ENCODE measurements around the gene BUD31.

BUD31 gene

DNA sequence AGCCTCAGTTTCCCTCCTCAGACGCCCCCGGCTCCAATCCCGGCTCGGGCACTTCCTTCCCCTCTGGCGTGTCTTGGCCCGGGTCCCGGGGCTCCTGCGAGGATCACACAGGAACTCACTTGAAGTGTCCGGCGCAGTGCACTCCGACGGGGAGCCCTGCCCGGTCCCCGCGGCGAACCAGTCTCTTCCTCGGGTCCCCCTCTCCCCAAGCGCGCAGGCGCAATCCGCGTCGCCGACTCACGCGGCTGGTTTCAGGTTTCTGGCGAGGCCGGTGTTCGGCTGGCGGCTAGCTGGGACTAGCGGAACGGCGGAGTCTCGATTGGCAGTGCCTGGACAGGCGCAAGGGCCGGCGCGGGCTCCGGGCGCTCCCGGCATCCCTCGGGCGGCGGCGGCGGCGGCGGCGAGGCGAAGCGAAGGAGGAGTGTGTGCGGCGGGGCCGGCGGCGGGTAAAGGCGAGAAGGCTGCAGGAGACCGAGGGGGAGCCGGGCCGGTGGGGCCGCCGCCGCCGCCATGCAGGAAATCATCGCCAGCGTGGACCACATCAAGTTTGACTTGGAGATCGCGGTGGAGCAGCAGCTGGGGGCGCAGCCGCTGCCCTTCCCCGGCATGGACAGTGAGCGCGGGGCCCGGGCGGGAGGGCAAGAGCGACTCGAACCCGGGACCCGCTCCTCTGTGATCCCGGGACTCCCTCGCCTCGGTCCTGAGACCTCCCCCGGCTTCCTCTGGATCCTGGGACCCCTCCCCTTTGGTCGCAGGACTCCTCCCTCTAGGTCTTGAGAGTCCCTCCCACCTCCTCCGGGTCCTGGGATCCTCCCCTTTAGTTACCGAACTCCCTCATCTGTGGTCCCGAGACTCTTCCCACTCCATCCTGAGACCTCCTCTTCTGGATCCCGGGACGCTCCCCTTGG is 30.1 kb downstream of the BUD31 start, which contains the start of the genes CPSF4 and PTCD1 (continued):
- TF ChIP-seq HOXA7 (CRISPR knock-in tag; IDR thresholded peaks at IDR 0.05; ENCODE audit: borderline replicate concordance) (no peak), RBAK (tag by site-specific recombination; IDR thresholded peaks at IDR 0.05) (no peak), SP7 (tag by site-specific recombination; IDR thresholded peaks at IDR 0.05) (peak; percentile 67; the same call in 1 of the 2 replicates), BCL11B (tag by site-specific recombination; IDR thresholded peaks at IDR 0.05; ENCODE audit: low read depth) (no peak), ZNF76 (tag by site-specific recombination; IDR thresholded peaks at IDR 0.05; ENCODE audit: borderline replicate concordance, low read depth) (peak; percentile 88), ZBTB1 (tag by site-specific recombination; IDR thresholded peaks at IDR 0.05) (no peak), GLIS1 (tag by site-specific recombination; IDR thresholded peaks at IDR 0.05) (peak; percentile 50; the same call in 1 of the 2 replicates), ZNF843 (tag by site-specific recombination; IDR thresholded peaks at IDR 0.05) (no peak), SP2 (tag by site-specific recombination; IDR thresholded peaks at IDR 0.05) (peak; percentile 86), ZNF37A (tag by site-specific recombination; IDR thresholded peaks at IDR 0.05) (no peak; the same call in 1 of the 2 replicates), ZNF239 (tag by site-specific recombination; IDR thresholded peaks at IDR 0.05) (no peak), ZNF16 (tag by site-specific recombination; IDR thresholded peaks at IDR 0.05; ENCODE audit: low read depth) (no peak), SP3 (tag by site-specific recombination; IDR thresholded peaks at IDR 0.05) (peak; percentile 84)
- TF ChIP-seq, protein P1, sequence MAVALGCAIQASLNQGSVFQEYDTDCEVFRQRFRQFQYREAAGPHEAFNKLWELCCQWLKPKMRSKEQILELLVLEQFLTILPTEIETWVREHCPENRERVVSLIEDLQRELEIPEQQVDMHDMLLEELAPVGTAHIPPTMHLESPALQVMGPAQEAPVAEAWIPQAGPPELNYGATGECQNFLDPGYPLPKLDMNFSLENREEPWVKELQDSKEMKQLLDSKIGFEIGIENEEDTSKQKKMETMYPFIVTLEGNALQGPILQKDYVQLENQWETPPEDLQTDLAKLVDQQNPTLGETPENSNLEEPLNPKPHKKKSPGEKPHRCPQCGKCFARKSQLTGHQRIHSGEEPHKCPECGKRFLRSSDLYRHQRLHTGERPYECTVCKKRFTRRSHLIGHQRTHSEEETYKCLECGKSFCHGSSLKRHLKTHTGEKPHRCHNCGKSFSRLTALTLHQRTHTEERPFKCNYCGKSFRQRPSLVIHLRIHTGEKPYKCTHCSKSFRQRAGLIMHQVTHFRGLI (tag by site-specific recombination; IDR thresholded peaks at IDR 0.05): 0 out of 2 replicates have a peak, but pooled peaks have one; percentile 46
- TF ChIP-seq, protein P2, sequence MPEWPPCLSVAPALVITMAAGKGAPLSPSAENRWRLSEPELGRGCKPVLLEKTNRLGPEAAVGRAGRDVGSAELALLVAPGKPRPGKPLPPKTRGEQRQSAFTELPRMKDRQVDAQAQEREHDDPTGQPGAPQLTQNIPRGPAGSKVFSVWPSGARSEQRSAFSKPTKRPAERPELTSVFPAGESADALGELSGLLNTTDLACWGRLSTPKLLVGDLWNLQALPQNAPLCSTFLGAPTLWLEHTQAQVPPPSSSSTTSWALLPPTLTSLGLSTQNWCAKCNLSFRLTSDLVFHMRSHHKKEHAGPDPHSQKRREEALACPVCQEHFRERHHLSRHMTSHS (tag by site-specific recombination; IDR thresholded peaks at IDR 0.05): no peak
- TF ChIP-seq, protein P3, sequence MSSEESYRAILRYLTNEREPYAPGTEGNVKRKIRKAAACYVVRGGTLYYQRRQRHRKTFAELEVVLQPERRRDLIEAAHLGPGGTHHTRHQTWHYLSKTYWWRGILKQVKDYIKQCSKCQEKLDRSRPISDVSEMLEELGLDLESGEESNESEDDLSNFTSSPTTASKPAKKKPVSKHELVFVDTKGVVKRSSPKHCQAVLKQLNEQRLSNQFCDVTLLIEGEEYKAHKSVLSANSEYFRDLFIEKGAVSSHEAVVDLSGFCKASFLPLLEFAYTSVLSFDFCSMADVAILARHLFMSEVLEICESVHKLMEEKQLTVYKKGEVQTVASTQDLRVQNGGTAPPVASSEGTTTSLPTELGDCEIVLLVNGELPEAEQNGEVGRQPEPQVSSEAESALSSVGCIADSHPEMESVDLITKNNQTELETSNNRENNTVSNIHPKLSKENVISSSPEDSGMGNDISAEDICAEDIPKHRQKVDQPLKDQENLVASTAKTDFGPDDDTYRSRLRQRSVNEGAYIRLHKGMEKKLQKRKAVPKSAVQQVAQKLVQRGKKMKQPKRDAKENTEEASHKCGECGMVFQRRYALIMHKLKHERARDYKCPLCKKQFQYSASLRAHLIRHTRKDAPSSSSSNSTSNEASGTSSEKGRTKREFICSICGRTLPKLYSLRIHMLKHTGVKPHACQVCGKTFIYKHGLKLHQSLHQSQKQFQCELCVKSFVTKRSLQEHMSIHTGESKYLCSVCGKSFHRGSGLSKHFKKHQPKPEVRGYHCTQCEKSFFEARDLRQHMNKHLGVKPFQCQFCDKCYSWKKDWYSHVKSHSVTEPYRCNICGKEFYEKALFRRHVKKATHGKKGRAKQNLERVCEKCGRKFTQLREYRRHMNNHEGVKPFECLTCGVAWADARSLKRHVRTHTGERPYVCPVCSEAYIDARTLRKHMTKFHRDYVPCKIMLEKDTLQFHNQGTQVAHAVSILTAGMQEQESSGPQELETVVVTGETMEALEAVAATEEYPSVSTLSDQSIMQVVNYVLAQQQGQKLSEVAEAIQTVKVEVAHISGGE (tag by site-specific recombination; conservative IDR thresholded peaks at IDR 0.05; ENCODE audit: low read depth): peak; percentile 96
- TF ChIP-seq, protein P4, sequence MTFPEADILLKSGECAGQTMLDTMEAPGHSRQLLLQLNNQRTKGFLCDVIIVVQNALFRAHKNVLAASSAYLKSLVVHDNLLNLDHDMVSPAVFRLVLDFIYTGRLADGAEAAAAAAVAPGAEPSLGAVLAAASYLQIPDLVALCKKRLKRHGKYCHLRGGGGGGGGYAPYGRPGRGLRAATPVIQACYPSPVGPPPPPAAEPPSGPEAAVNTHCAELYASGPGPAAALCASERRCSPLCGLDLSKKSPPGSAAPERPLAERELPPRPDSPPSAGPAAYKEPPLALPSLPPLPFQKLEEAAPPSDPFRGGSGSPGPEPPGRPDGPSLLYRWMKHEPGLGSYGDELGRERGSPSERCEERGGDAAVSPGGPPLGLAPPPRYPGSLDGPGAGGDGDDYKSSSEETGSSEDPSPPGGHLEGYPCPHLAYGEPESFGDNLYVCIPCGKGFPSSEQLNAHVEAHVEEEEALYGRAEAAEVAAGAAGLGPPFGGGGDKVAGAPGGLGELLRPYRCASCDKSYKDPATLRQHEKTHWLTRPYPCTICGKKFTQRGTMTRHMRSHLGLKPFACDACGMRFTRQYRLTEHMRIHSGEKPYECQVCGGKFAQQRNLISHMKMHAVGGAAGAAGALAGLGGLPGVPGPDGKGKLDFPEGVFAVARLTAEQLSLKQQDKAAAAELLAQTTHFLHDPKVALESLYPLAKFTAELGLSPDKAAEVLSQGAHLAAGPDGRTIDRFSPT (tag by site-specific recombination; IDR thresholded peaks at IDR 0.05): no peak
- TF ChIP-seq, protein P5, sequence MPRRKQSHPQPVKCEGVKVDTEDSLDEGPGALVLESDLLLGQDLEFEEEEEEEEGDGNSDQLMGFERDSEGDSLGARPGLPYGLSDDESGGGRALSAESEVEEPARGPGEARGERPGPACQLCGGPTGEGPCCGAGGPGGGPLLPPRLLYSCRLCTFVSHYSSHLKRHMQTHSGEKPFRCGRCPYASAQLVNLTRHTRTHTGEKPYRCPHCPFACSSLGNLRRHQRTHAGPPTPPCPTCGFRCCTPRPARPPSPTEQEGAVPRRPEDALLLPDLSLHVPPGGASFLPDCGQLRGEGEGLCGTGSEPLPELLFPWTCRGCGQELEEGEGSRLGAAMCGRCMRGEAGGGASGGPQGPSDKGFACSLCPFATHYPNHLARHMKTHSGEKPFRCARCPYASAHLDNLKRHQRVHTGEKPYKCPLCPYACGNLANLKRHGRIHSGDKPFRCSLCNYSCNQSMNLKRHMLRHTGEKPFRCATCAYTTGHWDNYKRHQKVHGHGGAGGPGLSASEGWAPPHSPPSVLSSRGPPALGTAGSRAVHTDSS (tag by site-specific recombination; IDR thresholded peaks at IDR 0.05): 0 out of 2 replicates have a peak, but pooled peaks have one; percentile 13
- TF ChIP-seq, protein P6, sequence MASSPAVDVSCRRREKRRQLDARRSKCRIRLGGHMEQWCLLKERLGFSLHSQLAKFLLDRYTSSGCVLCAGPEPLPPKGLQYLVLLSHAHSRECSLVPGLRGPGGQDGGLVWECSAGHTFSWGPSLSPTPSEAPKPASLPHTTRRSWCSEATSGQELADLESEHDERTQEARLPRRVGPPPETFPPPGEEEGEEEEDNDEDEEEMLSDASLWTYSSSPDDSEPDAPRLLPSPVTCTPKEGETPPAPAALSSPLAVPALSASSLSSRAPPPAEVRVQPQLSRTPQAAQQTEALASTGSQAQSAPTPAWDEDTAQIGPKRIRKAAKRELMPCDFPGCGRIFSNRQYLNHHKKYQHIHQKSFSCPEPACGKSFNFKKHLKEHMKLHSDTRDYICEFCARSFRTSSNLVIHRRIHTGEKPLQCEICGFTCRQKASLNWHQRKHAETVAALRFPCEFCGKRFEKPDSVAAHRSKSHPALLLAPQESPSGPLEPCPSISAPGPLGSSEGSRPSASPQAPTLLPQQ (tag by site-specific recombination; IDR thresholded peaks at IDR 0.05): peak; percentile 63; the same call in 1 of the 2 replicates

Measured in HEK293 (cell line).